ENCODE measurements around the gene EYA2.

GRCh38 chr20:46865824-46866223 is 28.8 kb upstream of the EYA2 start:
- TF ChIP-seq, protein P1, sequence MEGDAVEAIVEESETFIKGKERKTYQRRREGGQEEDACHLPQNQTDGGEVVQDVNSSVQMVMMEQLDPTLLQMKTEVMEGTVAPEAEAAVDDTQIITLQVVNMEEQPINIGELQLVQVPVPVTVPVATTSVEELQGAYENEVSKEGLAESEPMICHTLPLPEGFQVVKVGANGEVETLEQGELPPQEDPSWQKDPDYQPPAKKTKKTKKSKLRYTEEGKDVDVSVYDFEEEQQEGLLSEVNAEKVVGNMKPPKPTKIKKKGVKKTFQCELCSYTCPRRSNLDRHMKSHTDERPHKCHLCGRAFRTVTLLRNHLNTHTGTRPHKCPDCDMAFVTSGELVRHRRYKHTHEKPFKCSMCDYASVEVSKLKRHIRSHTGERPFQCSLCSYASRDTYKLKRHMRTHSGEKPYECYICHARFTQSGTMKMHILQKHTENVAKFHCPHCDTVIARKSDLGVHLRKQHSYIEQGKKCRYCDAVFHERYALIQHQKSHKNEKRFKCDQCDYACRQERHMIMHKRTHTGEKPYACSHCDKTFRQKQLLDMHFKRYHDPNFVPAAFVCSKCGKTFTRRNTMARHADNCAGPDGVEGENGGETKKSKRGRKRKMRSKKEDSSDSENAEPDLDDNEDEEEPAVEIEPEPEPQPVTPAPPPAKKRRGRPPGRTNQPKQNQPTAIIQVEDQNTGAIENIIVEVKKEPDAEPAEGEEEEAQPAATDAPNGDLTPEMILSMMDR (IDR thresholded peaks at IDR 0.05) = no peak
- TF ChIP-seq POLR2AphosphoS5 (IDR thresholded peaks at IDR 0.05; ENCODE audit: insufficient read depth in 1 of 2, low read depth in 1 of 2) (no peak), POLR2A (IDR thresholded peaks at IDR 0.05) (no peak)
